Activated CD4-positive, alpha-beta T cell treated with anti-CD3 and anti-CD28 coated beads, Interleukin-2, amount 10 ng/mL, durations not matched to agents 7 days and 5 days (primary cell): ENCODE results near the gene GPR17. TPM values are rescaled to one million over a fixed set of nuclear protein-coding genes. Genes with fewer than 3 reads are reported as not detected.
A peak's percentile ranks its signal among the peaks of the same experiment; 100 is the strongest.

Experiments used
- CTCF ChIA-PET: fragments of 350-600 bp; sonication (Branson Sonifier 250); formaldehyde crosslinking; loops from one replicate; lab custom pipeline; 2021; ENCODE audit warnings: antibody characterized with exemption; lab: Charles Lee
- POLR2A ChIA-PET: fragments of 350-600 bp; sonication (Branson Sonifier 250); formaldehyde crosslinking; loops from one replicate; lab custom pipeline; 2021; ENCODE audit warnings: antibody characterized with exemption; lab: Charles Lee
- DNase-seq: peaks from one replicate; pipeline ENCODE4 v3.0.0-alpha.2; 2020
- H3K27ac Mint-ChIP-seq: one replicate; pipeline ENCODE4 v1.8.0; 2021; ENCODE audit warnings: mild to moderate bottlenecking, moderate library complexity, mixed read lengths
- H3K27me3 Mint-ChIP-seq: one replicate; pipeline ENCODE4 v1.8.0; 2021; ENCODE audit warnings: mixed read lengths
- H3K36me3 Mint-ChIP-seq: one replicate; pipeline ENCODE4 v1.8.0; 2021; ENCODE audit warnings: low read depth, mixed read lengths
- H3K4me1 Mint-ChIP-seq: one replicate; pipeline ENCODE4 v1.8.0; 2021; ENCODE audit warnings: mixed read lengths
- H3K4me3 Mint-ChIP-seq: one replicate; pipeline ENCODE4 v1.8.0; 2021; ENCODE audit warnings: mild to moderate bottlenecking, moderate library complexity, mixed read lengths
- H3K9me3 Mint-ChIP-seq: one replicate; pipeline ENCODE4 v1.8.0; 2021; ENCODE audit warnings: mixed read lengths
- total RNA-seq, 2 experiments: library from RNA; stranded (reverse); gene quantifications; one replicate each; pipeline ENCODE4 v1.2.3, GENCODE V29; 2021

Gene GPR17
- total RNA-seq, 2 experiments from 2014 or later = not detected

DNA sequence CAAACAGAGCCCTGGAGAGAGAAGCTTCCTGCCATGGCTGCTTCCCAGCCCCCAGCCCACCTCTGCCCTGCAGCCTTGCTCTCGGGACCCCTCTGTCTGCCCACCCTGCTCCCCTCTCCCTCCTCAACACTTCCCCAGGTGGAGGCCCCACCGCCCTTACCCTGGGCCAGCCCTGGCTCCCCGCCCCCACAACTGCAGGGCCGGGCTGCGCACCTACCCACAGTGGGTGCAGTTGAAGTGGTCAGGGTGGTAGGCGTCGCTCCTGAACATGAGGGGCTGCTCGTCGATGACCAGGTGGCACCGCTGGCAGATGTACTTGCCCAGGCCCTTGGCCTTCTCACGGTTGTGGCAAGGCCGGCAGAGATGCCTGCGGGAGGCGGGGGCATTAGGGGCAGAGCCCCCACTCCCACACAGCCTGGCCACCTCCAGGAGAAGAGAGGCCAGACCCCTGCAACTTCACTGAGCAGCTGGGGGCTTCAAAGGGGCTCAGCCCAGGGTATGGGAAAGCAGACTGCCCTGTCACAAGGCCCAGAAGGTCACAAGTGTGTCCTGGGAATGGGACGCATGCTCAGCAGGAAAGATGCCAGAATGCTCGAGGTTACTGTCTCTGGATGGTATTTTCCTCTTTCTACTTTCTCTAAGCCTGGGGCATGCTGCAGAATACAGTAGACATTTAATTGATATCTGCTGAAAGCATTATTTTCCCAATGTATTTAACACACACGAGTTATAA lies 3.1 kb upstream of the GPR17 start:
- no peak overlapping the region for H3K4me3 Mint-ChIP-seq
- POLR2A ChIA-PET = no interaction called here
- H3K27ac Mint-ChIP-seq = peak overlapping the region; percentile 75

DNA sequence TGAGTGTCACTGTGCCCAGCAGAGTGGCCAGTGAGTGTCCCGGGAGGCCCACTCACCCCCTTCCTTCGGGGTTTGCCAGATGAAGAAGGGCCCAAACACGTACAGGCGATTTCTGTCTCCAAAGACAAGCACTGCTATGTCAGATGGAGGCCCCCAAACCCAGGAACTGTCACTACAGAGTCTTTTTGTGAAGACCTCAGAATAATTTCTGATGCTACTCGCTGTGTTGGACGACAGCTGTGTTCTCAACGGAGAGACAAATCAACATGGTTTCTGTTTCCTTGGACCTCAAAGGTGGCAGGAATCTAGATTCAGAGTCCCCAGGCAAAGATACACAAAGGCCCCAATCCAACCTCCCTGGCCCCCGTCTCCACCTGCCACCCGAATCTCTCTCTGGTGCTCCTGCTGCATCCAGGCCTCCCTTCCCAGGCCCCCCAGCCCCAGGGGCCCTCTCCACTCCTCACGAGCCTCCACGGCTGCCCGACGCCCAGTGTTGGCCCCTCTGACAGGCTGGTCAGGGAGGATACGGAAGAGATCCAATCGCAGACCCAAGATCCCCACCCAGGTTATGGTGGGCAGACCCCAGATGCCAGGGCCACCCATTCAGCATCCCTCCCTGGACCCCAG lies 2.4 kb upstream of the GPR17 start:
- ChIA-PET CTCF (interaction anchor here (5.0 kb wide), 1 partner anchor 51 kb away, joined by 28 read pairs; no protein-coding TSS in a partner anchor), POLR2A (no interaction called here)
- Mint-ChIP-seq H3K4me1 (peaks cover 44% of the 10 kb centered on the region), H3K9me3 (no peaks in the 10 kb centered on the region), H3K27me3 (no peaks in the 10 kb centered on the region), H3K4me3 (peak overlapping the region; percentile 22), H3K36me3 (no peaks in the 10 kb centered on the region), H3K27ac (peak overlapping the region; percentile 54)
- no peak for DNase-seq

More for the DNA sequence above, 3.1 kb upstream of the GPR17 start:
- no peak for DNase-seq
- H3K9me3 Mint-ChIP-seq = no peaks in the 10 kb centered on the region
- H3K4me1 Mint-ChIP-seq = peaks cover 47% of the 10 kb centered on the region
- H3K27me3 Mint-ChIP-seq = no peaks in the 10 kb centered on the region
- peaks cover 3% of the 10 kb centered on the region for H3K36me3 Mint-ChIP-seq
- CTCF ChIA-PET = interaction anchor here (1.2 kb wide), 1 partner anchor 52 kb away, joined by 3 read pairs; no protein-coding TSS in a partner anchor

DNA sequence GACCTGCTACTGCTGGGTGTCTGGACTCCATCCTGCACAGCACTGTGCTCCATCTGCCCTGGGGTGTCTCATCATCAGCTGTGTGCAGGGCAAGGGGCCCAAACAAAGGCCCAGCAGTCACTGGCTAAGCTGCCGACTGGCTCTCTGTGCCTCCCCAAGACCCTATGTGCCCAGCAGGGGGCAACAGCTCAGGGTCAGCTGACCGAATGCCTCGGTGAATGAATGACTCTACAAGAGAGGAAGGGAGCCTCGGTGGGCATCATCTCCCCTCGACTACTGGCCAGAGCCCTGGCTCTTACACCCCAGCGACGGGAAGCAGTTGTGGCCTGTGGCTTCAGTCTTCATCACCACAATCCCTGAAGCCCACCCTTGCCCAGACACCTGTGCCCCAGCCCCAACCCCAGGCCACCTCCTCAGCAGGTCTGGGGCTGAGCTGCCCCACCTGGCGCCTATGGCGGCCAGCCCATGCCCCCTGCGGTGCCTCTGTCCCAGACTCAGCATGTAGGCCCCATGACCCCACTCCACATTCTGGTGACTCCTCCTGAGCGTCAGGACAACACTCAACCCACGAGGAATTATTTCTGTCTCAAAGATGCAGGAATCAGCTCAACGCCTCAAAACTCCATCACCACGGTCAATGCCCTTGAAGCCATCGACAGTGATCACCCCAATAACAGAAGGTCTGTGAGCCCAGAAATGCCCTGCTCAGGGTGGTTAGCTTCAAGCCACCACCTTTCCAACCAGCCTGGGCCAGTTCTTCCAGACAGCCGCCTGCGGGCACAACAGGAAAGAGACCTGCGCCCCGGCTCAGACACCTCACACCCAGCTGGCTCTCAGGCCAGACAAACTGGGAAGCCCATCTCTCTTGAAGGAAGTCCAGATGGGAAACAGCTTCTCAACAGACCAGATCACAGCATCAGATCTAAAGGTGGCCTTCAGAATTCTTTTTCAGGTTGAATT lies 1.6 kb upstream of the GPR17 start:
- no peak for DNase-seq
- CTCF ChIA-PET = interaction anchor here (5.0 kb wide), 1 partner anchor 52 kb away, joined by 28 read pairs; no protein-coding TSS in a partner anchor
- POLR2A ChIA-PET = no interaction called here
- H3K9me3 Mint-ChIP-seq = no peaks in the 10 kb centered on the region
- peaks cover 42% of the 10 kb centered on the region for H3K4me1 Mint-ChIP-seq
- H3K4me3 Mint-ChIP-seq = no peak overlapping the region
- H3K27me3 Mint-ChIP-seq = no peaks in the 10 kb centered on the region
- peak overlapping the region; percentile 70 for H3K27ac Mint-ChIP-seq
- H3K36me3 Mint-ChIP-seq = no peaks in the 10 kb centered on the region

DNA sequence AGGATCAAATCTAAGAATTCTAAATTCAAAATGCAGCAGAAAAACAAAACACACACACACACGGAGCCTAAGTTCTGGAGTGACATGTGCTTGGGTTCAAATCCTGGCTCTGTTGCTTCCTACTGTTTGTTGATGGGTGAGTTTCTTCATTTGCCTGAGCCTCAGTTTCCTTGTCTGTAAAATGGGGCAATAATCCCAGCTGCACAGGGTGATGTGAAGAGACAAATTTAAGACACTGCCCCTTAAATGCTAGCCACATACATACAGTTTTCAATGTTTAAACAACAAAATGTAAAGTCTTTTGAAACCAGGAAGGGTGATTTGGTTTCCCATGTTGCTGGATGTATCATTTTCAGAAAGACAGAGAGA lies 943 bp upstream of the GPR17 start:
- no peak for DNase-seq
- peaks cover 40% of the 10 kb centered on the region for H3K4me1 Mint-ChIP-seq
- CTCF ChIA-PET = interaction anchor here (5.0 kb wide), 1 partner anchor 53 kb away, joined by 28 read pairs; no protein-coding TSS in a partner anchor
- POLR2A ChIA-PET = no interaction called here
- H3K27ac Mint-ChIP-seq = peak overlapping the region; percentile 70
- H3K36me3 Mint-ChIP-seq = no peaks in the 10 kb centered on the region
- no peak overlapping the region for H3K4me3 Mint-ChIP-seq
- H3K9me3 Mint-ChIP-seq = no peaks in the 10 kb centered on the region
- no peaks in the 10 kb centered on the region for H3K27me3 Mint-ChIP-seq

DNA sequence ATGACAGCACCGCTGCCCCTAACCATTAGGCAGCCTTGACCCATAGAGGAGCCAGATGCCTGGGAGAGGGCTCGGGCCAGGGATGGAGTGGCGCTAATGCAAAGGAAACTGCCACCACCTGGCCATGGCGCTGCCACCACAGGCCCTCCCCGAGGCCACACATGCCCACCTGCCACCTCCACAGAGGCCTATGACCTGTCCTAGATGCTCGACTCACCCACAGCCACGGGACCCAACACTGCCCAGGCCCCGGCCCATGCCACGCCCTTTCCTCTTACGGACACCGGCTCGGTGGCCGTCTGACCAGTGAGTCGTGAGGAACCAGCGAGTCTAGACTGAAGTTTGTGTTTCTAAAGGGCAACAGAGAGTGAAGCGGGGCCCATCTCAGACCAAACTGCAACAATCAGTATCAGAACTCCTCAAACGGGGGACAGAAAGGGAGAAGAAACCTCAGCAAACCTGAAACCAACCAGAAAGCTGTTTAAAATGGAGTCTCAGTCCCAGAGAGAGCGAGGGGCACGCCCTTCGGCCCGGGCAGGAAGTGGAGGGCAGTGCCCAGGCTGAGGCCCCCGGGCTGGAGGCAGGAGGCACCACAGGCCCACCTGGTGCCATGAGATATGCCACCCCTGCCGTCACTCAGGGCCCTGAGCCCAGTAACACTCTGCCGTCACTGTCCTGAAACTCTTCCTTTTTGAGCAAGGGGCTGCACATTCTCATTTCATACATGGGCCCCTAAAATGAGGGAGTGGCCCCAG lies 711 bp downstream of the GPR17 start:
- Mint-ChIP-seq H3K4me1 (peaks cover 31% of the 10 kb centered on the region), H3K27ac (peak overlapping the region; percentile 68), H3K36me3 (no peaks in the 10 kb centered on the region), H3K4me3 (no peak overlapping the region), H3K9me3 (no peaks in the 10 kb centered on the region), H3K27me3 (no peaks in the 10 kb centered on the region)
- ChIA-PET POLR2A (no interaction called here), CTCF (interaction anchor here (1.8 to 5.0 kb wide), 2 partner anchors 9 to 55 kb away, joined by 4 to 28 read pairs; no protein-coding TSS in a partner anchor)
- no peak for DNase-seq

DNA sequence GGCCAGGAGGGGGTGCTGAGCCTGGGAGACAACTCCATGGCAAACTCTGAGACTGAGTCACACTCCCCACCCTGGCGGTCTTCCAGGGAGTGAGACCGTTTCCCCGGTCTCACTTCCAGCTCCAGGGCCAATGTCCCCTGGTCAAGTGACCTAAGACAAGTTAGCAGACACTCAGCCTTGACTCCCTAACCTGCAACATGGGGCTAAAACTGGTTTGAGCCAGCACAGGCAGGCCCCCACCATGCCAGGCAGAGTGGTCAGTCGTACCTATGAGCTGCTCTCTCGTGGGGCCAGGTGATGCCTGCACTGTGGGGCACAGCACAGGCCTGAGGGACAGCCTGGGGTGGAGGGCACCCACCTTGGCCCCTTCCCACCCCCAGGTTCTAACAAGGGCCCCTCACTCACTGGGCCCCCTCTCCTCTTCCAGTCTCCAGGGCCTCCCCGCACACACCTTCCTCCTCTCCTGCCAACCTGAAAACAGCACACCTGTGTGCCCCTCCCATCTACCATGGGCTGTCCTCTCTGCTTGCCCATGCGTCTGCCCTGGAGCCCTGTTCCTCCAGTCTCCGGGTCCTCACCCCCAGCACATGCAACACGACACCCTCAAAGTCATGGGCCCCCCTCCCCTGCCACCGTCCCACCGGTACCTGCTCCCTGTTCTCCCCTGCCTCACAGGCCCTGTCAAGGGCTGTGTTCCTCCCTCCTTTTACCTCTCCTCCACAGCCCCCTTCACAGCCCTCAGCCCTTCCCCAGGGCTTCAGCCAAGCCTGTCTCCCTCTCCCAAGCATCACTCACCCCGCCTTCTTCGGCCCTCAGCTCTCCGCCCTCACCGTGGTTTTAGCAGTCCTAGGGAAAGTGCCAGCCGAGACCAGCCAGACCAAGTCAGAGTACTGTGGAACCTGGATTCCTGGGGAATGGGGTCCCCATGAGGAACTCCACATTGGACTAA lies 1.6 kb downstream of the GPR17 start:
- Mint-ChIP-seq H3K4me3 (no peak overlapping the region), H3K9me3 (no peaks in the 10 kb centered on the region), H3K27ac (no peak overlapping the region), H3K4me1 (peaks cover 29% of the 10 kb centered on the region), H3K27me3 (no peaks in the 10 kb centered on the region), H3K36me3 (no peaks in the 10 kb centered on the region)
- ChIA-PET POLR2A (no interaction called here), CTCF (interaction anchor here (1.8 to 5.0 kb wide), 2 partner anchors 10 to 55 kb away, joined by 4 to 28 read pairs; no protein-coding TSS in a partner anchor)
- DNase-seq = no peak

DNA sequence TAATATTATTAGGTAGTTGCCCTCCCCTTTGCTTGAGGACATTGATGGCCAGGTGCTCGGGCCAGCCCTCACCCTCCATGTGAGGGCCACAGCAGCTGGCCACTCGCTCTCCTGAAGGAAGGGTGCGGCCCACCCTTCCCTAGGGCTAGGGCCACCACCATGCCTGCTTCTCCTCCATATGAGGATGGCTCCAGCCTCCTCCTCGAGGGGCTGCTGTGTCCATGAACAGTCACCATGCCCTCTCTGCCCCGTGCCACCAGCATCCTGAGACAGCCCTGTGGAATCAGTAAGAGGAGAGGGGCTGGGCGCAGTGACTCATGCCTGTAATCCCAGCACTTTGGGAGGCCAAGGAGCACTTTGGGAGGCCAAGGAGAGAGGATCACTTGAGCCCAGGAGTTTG lies 2.4 kb downstream of the GPR17 start:
- Mint-ChIP-seq H3K27me3 (no peaks in the 10 kb centered on the region), H3K4me3 (no peak overlapping the region), H3K4me1 (peaks cover 27% of the 10 kb centered on the region), H3K27ac (peak overlapping the region; percentile 9), H3K36me3 (no peaks in the 10 kb centered on the region), H3K9me3 (no peaks in the 10 kb centered on the region)
- ChIA-PET CTCF (interaction anchor here (5.0 kb wide), 1 partner anchor 56 kb away, joined by 28 read pairs; no protein-coding TSS in a partner anchor), POLR2A (no interaction called here)
- no peak for DNase-seq

DNA sequence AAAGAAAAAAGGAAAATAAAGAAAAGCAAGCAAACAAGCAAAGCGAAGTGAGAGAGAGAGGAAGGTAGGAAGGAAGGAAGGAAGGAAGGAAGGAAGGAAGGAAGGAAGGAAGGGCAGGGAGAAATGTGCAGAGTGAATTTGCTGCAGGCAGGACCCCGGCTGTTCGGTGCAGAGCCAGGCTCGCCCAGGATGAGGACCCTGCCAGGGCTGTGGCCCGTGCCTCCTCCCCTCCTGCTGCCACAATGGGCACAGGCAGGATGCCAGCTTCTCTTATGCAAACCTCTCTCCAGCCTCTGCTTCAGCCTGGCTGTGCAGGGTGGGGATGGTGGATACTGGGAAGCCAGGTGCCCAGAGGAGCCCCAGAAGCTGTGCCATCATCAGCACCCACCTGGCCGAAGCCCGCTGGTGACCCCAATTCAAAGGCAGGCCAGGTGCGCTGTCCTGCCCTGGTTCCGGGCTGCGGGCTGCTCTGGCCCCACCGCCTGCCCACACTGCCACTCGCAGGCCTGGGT lies 3.2 kb downstream of the GPR17 start:
- Mint-ChIP-seq H3K4me1 (peaks cover 27% of the 10 kb centered on the region), H3K36me3 (no peaks in the 10 kb centered on the region), H3K4me3 (no peak overlapping the region), H3K27me3 (no peaks in the 10 kb centered on the region), H3K9me3 (no peaks in the 10 kb centered on the region), H3K27ac (no peak overlapping the region)
- ChIA-PET CTCF (interaction anchor here (0.6 to 6.6 kb wide), 5 partner anchors 10 to 412 kb away, joined by 3 to 50 read pairs (median 4); no protein-coding TSS in a partner anchor), POLR2A (no interaction called here)
- DNase-seq = no peak

DNA sequence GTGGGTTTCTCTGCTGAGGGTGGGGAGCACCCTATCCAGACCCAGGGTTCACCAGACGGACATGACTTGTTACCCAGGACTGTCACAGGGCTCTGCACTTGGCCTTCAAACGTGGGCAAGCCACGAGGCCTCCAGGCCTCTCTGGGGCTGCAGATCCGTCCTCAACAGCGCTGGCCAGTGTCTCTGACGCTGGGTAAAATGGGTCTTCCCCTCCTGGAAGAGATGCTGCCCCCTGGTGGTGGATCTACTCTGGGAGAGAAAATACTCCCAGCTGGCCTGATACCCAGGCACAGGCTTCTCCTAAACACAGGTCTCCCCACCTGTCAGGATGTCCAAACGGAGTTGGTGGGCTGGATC lies 3.7 kb downstream of the GPR17 start:
- H3K27me3 Mint-ChIP-seq = no peaks in the 10 kb centered on the region
- no peaks in the 10 kb centered on the region for H3K9me3 Mint-ChIP-seq
- peak; percentile 91 for DNase-seq
- peaks cover 24% of the 10 kb centered on the region for H3K4me1 Mint-ChIP-seq
- ChIA-PET CTCF (interaction anchor here (0.6 to 6.6 kb wide), 15 partner anchors 8 to 413 kb away, joined by 3 to 50 read pairs (median 3); no protein-coding TSS in a partner anchor), POLR2A (no interaction called here)
- no peak overlapping the region for H3K4me3 Mint-ChIP-seq
- H3K27ac Mint-ChIP-seq = peak overlapping the region; percentile 76
- no peaks in the 10 kb centered on the region for H3K36me3 Mint-ChIP-seq

DNA sequence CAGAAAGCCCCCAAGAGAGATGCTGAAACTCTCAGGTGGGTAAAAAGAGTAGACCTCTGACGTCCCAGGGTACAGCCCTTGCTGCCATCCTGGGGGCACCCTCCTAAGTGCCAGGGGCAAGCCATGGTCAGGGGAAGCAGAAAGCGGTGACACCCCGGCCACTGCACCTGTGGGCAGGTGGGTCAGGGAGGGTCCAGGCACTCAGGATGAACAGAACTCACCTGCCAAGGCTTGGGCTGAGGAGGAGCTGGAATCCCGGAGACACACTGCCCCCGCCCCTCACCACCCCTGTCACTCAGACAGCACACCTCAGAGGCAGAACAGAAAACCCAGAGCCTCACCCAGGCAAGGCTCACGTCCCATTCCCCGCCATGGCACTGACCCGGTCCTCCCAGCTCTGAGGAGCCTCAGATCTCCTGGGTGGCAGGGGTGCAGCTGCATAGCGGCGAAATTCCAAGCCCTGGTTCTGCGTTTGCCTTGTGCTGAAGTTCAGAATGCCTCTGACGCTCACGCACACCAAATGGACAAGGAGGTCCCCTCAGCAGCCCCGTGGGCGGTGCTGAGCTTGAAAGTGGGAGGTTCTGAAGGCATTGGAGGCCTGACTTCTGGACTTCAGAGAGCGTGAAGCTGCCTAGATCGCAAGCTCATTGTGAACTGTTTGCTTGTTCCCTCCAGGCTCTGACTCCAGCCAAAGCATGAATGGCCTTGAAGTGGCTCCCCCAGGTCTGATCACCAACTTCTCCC lies 4.3 kb downstream of the GPR17 start:
- ChIA-PET POLR2A (no interaction called here), CTCF (interaction anchor here (0.6 to 6.6 kb wide), 16 partner anchors 8 to 413 kb away, joined by 3 to 50 read pairs (median 3); no protein-coding TSS in a partner anchor)
- Mint-ChIP-seq H3K36me3 (no peaks in the 10 kb centered on the region), H3K4me3 (no peak overlapping the region), H3K27me3 (no peaks in the 10 kb centered on the region), H3K9me3 (no peaks in the 10 kb centered on the region), H3K4me1 (peaks cover 22% of the 10 kb centered on the region), H3K27ac (no peak overlapping the region)
- no peak for DNase-seq
